GM23338 (cell line): ENCODE data around the gene MDM4.

Experiments
- CREB1 ChIP-seq: fragments of 250-450 bp; sonication (Bioruptor Pico); IDR thresholded peaks from 2 replicates; pipeline ENCODE4 v1.5.0; 2020; ENCODE audit warnings: low read depth, mild to moderate bottlenecking, moderate library complexity
- EZH2 ChIP-seq: fragments of 200-600 bp; sonication (generic); IDR thresholded peaks from one replicate; pipeline ENCODE4 v1.8.0; 2017; ENCODE audit warnings: antibody characterized with exemption, mild to moderate bottlenecking, low read depth; ENCODE audit not compliant: unreplicated experiment
- POLR2AphosphoS5 ChIP-seq: IDR thresholded peaks from 2 replicates; pipeline ENCODE4 v1.6.1; 2016; ENCODE audit warnings: antibody characterized with exemption, low read depth
- TF ChIP-seq, protein P1 (sequence below), 2 experiments: fragments of 200-600 bp in 1 of 2; sonication (generic) in 1 of 2; conservative IDR thresholded peaks; 2 replicates each; pipeline versions ENCODE4 v1.5.1 to v1.6.1; 2016 to 2017; ENCODE audit warnings: antibody characterized with exemption in 2 of 2, low read depth in 2 of 2, mild to moderate bottlenecking in 2 of 2, moderate library complexity in 1 of 2
- TF ChIP-seq, protein P2 (sequence below): IDR thresholded peaks from one replicate; pipeline ENCODE4 v1.6.1; 2018; ENCODE audit warnings: antibody characterized with exemption; ENCODE audit not compliant: unreplicated experiment

DNA sequence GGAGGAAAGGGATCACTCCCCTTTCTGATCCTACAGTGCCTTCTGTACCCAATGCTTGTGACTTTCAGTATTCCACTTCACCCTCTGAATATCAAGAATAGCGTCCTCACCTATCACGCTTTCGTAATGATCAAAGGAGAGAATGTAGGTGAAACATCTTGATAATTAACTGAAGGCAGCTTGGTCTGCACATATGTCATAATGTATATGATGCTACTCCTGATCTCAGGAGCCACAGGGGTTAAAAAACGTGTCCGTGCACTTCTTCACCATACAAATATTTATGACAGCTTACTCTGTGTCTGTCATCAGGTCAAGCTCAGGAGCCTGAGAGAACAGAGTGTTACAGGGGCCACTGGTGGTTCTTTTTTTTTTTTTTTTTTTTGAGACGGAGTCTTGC is 20.4 kb upstream of the MDM4 start:
- TF ChIP-seq, protein P1, sequence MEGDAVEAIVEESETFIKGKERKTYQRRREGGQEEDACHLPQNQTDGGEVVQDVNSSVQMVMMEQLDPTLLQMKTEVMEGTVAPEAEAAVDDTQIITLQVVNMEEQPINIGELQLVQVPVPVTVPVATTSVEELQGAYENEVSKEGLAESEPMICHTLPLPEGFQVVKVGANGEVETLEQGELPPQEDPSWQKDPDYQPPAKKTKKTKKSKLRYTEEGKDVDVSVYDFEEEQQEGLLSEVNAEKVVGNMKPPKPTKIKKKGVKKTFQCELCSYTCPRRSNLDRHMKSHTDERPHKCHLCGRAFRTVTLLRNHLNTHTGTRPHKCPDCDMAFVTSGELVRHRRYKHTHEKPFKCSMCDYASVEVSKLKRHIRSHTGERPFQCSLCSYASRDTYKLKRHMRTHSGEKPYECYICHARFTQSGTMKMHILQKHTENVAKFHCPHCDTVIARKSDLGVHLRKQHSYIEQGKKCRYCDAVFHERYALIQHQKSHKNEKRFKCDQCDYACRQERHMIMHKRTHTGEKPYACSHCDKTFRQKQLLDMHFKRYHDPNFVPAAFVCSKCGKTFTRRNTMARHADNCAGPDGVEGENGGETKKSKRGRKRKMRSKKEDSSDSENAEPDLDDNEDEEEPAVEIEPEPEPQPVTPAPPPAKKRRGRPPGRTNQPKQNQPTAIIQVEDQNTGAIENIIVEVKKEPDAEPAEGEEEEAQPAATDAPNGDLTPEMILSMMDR (conservative IDR thresholded peaks at IDR 0.05; ENCODE audit: low read depth in 2 of 2), result no peak
- TF ChIP-seq, protein P2, sequence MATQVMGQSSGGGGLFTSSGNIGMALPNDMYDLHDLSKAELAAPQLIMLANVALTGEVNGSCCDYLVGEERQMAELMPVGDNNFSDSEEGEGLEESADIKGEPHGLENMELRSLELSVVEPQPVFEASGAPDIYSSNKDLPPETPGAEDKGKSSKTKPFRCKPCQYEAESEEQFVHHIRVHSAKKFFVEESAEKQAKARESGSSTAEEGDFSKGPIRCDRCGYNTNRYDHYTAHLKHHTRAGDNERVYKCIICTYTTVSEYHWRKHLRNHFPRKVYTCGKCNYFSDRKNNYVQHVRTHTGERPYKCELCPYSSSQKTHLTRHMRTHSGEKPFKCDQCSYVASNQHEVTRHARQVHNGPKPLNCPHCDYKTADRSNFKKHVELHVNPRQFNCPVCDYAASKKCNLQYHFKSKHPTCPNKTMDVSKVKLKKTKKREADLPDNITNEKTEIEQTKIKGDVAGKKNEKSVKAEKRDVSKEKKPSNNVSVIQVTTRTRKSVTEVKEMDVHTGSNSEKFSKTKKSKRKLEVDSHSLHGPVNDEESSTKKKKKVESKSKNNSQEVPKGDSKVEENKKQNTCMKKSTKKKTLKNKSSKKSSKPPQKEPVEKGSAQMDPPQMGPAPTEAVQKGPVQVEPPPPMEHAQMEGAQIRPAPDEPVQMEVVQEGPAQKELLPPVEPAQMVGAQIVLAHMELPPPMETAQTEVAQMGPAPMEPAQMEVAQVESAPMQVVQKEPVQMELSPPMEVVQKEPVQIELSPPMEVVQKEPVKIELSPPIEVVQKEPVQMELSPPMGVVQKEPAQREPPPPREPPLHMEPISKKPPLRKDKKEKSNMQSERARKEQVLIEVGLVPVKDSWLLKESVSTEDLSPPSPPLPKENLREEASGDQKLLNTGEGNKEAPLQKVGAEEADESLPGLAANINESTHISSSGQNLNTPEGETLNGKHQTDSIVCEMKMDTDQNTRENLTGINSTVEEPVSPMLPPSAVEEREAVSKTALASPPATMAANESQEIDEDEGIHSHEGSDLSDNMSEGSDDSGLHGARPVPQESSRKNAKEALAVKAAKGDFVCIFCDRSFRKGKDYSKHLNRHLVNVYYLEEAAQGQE, result no peak
- TF ChIP-seq EZH2 (no peak), POLR2AphosphoS5 (no peak), CREB1 (CRISPR knock-in tag) (no peak)
